Bronchial epithelial cell (primary cell): ENCODE measurements around the gene SPANXA2. TPM values are rescaled to one million over a fixed set of nuclear protein-coding genes. Genes with fewer than 3 reads are reported as not detected.
"Not testable (repeated sequence)": the region's sequence is repeated elsewhere in the genome, so short reads cannot be mapped to it uniquely, and the experiment has no call there.

Experiments
- DNase-seq: peaks from one replicate; pipeline ENCODE4 v3.0.0-alpha.2; 2010; ENCODE audit warnings: low read depth
- FAIRE-seq: peaks from 2 replicates; lab custom pipeline; 2011; peaks lifted over from hg19 to GRCh38; lab: Jason Lieb, UNC
- H3K27me3 ChIP-seq: 2 replicates; pipeline ENCODE4 v1.5.1; 2011; ENCODE audit warnings: low read length; ENCODE audit not compliant: control insufficient read depth, insufficient read depth
- H3K36me3 ChIP-seq: 2 replicates; pipeline ENCODE4 v1.5.1; 2011; ENCODE audit warnings: low read length; ENCODE audit not compliant: control insufficient read depth, insufficient read depth
- H3K4me3 ChIP-seq: 2 replicates; pipeline ENCODE4 v1.5.1; 2011; ENCODE audit warnings: mild to moderate bottlenecking, low read depth, low read length, control low read depth
- total RNA-seq: library from RNA; depleted of rRNA; stranded (reverse); fragments of >200 nt; gene quantifications from 2 replicates; pipeline ENCODE4 v1.2.1, GENCODE V29; 2014
- TF ChIP-seq, protein P1 (sequence below): IDR thresholded peaks from 2 replicates; pipeline ENCODE4 v1.5.1; 2011; ENCODE audit warnings: mild to moderate bottlenecking, moderate library complexity, low read length, control low read depth, inconsistent platforms; ENCODE audit not compliant: insufficient read depth, severe bottlenecking

The SPANXA2 gene, protein sequence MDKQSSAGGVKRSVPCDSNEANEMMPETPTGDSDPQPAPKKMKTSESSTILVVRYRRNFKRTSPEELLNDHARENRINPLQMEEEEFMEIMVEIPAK
- total RNA-seq: not detected in 2 replicates

DNA sequence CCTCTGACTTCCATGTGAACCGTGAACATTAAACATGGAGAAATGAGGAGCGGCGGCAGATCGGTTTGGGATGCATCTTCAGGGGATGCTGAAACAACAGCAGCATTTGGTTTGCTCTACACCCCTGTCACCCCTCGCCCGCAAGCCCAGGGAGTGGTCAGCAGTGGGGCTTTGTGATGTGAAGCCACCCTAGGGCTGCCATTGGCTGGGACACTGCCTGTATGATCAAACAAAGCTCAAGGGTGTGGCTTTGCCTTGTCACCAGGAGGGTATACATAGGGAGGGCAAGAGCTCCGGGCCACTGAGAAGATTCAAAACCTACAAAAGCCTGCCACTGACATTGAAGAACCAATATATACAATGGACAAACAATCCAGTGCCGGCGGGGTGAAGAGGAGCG lies at the start of gene SPANXA2:
TSS of gene SPANXA2 (plus strand) at position 301 of the 400 bp plus-strand sequence. CDS start at position 361, 60 bp downstream.
- not testable (repeated sequence) for H3K4me3 ChIP-seq, H3K36me3 ChIP-seq, DNase-seq, FAIRE-seq, H3K27me3 ChIP-seq

DNA sequence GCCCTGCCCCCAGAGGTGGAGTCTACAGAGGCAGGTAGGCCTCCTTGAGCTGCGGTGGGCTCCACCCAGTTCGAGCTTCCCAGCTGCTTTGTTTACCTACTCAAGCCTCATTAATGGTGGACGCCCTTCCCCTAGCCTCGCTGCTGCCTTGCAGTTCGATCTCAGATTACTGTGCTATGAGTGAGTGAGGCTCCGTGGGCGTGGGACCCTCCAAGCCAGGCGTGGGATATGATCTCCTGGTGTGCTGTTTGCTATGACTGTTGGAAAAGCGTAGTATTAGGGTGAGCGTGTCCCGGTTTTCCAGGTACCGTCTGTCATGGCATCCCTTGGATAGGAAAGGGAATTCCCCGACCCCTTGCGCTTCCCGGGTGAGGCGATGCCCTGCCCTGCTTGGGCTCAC lies 47.0 kb upstream of the SPANXA2 start:
- not testable (repeated sequence) for H3K36me3 ChIP-seq, H3K27me3 ChIP-seq, FAIRE-seq, DNase-seq, H3K4me3 ChIP-seq

DNA sequence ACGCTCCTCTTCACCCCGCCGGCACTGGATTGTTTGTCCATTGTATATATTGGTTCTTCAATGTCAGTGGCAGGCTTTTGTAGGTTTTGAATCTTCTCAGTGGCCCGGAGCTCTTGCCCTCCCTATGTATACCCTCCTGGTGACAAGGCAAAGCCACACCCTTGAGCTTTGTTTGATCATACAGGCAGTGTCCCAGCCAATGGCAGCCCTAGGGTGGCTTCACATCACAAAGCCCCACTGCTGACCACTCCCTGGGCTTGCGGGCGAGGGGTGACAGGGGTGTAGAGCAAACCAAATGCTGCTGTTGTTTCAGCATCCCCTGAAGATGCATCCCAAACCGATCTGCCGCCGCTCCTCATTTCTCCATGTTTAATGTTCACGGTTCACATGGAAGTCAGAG lies 4.9 kb upstream of the SPANXA2 start, which contains the start of gene SPANXA1:
TSS of gene SPANXA1 (minus strand) at position 101 of the 400 bp plus-strand sequence. CDS start at position 41, 60 bp downstream.
- H3K36me3 ChIP-seq, DNase-seq, FAIRE-seq, H3K27me3 ChIP-seq, H3K4me3 ChIP-seq: not testable (repeated sequence)

DNA sequence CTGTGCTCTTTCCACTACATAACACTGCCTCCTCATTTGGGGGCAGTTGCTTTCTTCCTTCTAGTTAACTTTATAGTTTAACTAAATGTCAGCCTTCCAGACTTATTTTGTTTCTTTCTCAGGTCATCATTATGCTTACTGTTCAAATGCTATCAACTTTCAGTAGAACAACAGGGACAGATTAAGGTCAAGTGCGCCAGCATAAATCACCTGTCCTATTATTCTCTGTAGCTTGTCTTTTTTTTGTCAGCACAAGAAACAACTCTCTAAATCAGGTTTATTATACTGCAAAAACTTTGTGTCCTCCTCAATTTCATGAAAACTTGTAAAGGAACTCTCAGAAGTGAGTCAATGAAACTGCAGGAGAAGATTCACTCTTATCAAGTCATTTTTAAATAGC lies 19.6 kb downstream of the SPANXA2 start:
- H3K36me3 ChIP-seq: no peaks in the 10 kb centered on the region
- no peaks in the 10 kb centered on the region for H3K27me3 ChIP-seq
- TF ChIP-seq, protein P1, sequence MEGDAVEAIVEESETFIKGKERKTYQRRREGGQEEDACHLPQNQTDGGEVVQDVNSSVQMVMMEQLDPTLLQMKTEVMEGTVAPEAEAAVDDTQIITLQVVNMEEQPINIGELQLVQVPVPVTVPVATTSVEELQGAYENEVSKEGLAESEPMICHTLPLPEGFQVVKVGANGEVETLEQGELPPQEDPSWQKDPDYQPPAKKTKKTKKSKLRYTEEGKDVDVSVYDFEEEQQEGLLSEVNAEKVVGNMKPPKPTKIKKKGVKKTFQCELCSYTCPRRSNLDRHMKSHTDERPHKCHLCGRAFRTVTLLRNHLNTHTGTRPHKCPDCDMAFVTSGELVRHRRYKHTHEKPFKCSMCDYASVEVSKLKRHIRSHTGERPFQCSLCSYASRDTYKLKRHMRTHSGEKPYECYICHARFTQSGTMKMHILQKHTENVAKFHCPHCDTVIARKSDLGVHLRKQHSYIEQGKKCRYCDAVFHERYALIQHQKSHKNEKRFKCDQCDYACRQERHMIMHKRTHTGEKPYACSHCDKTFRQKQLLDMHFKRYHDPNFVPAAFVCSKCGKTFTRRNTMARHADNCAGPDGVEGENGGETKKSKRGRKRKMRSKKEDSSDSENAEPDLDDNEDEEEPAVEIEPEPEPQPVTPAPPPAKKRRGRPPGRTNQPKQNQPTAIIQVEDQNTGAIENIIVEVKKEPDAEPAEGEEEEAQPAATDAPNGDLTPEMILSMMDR: no peak
- DNase-seq (no peak), FAIRE-seq (no peak)
- no peak overlapping the region for H3K4me3 ChIP-seq

DNA sequence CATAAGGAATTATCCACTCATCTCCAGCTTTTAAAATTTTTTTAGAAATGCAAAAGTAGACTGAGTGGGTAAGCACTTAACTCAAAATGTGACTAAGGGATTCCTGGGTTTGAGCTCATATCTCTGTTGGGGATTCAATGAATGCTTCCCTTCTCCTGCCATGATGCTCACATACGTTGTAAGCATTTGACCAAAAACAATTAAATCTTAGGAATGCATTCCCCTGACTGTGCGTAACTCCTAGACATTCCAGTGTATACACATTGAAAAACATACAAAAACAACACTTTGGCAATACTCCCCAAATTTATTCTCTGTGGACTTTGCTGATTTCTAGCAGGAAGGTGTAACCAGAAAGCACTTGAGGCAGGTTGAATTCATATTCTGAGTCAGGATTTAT lies 29.8 kb downstream of the SPANXA2 start:
- DNase-seq: no peak
- TF ChIP-seq, protein P1: no peak
- Histone ChIP-seq H3K4me3 (no peak overlapping the region), H3K36me3 (no peaks in the 10 kb centered on the region), H3K27me3 (no peaks in the 10 kb centered on the region)
- FAIRE-seq: no peak

GRCh38 chrX:141632124-141632523 lies 42.6 kb downstream of the SPANXA2 start:
- no peaks in the 10 kb centered on the region for H3K27me3 ChIP-seq
- DNase-seq (no peak), FAIRE-seq (no peak)
- TF ChIP-seq, protein P1: no peak
- no peak overlapping the region for H3K4me3 ChIP-seq
- H3K36me3 ChIP-seq: no peaks in the 10 kb centered on the region

DNA sequence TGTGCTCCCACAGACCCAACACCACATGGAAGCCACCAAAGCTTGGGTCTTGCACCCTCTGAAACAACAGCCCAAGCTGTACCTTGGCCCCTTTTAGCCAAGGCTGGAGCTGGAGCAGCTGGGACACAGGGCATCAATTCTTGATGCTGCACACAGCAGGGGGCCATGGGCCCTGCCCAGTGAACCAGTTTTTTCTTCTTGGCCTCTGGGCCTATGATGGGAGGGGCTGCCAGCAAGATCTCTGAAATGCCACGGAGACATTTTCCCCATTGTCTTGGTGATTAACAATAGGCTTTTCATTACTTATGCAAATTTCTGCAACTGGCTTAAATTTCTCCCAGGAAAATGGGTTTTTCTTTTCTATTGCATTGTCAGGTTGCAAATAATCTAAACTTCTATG lies 49.0 kb downstream of the SPANXA2 start:
- H3K36me3 ChIP-seq: no peaks in the 10 kb centered on the region
- H3K4me3 ChIP-seq: no peak overlapping the region
- H3K27me3 ChIP-seq: no peaks in the 10 kb centered on the region
- TF ChIP-seq, protein P1: no peak
- DNase-seq: no peak
- FAIRE-seq: no peak

Other genes with a start within 250 kb of the SPANXA2 start
- gene SPANXA1, start 5.0 kb upstream of the SPANXA2 start, total RNA-seq: not detected in 2 replicates
- gene SPANXD, start 109.0 kb downstream of the SPANXA2 start, total RNA-seq: not detected in 2 replicates
- gene MAGEC3, start 248.6 kb downstream of the SPANXA2 start, total RNA-seq: not detected in 2 replicates